ENCODE measurements around the gene SLC12A2.

The SLC12A2 gene

GRCh38 chr5:128202320-128202719, 118.8 kb downstream of the SLC12A2 start:
- TF ChIP-seq CTCF (IDR thresholded peaks at IDR 0.05; ENCODE audit: low read depth, low read length, missing control alignments): no peak
- no peak overlapping the region for H3K4me3 ChIP-seq (ENCODE audit: low read depth, low read length)
- no peak for DNase-seq (ENCODE audit: low read depth)
- in situ Hi-C loops (cut with HindIII; ENCODE audit: low sequenced_read_pairs): loop anchor here (25.0 kb wide), 2 partner anchors 285 to 635 kb away; no protein-coding TSS in a partner anchor

DNA sequence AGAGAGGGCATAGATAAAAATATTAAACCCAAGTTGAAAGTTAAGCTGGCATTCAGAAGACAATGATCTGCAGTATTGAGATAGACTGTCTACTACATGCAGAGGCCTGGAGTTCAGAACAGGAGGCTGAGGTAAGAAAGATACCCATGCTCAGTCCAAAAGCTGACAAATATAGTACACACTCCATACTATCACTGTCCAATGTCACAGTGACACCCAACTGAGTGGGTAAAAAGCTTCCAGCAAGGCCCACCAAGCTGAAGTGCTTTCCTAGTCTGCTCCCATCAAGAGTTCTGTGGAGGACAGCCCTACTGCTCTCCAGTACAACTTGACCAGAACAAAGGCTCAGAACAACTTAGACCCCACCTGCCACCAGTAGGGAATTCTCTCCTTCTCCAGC, 124.9 kb downstream of the SLC12A2 start:
- in situ Hi-C loops (cut with HindIII; ENCODE audit: low sequenced_read_pairs): loop anchor here (25.0 kb wide), 2 partner anchors 279 to 629 kb away; no protein-coding TSS in a partner anchor
- TF ChIP-seq CTCF (IDR thresholded peaks at IDR 0.05; ENCODE audit: low read depth, low read length, missing control alignments): no peak
- no peak overlapping the region for H3K4me3 ChIP-seq (ENCODE audit: low read depth, low read length)
- no peak for DNase-seq (ENCODE audit: low read depth)

DNA sequence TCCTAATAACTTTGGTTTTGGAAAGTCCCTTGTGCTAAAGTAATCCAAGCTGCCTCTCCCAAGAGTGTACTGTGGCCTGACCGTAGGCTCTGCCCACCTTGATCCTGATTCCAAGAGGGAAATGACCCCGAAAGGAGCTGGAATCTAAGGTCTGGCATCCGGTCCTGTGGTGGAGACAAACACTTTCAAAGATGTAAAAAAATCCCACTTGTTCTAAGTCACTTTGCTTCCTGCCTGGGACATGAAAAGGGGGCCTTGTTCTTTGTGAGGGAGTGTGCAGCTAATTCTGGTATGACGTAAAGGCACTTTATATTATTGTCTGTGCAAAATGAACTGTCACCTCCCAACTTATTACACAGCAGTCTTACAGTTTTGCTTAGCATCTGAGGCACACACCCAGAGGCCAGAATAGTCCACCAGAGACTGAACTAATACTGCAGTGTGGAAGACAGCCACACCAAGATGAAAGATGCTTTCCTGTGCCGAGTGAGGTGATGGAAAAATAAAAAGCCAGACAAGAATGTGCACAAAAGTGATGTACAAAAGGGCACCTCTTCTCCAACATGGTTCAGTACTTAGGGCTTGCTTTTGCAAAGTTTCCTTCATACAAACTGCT, 128.7 kb downstream of the SLC12A2 start:
- no peak for DNase-seq (ENCODE audit: low read depth)
- no peak for TF ChIP-seq CTCF (IDR thresholded peaks at IDR 0.05; ENCODE audit: low read depth, low read length, missing control alignments)
- H3K4me3 ChIP-seq (ENCODE audit: low read depth, low read length): no peak overlapping the region
- in situ Hi-C loops (cut with HindIII; ENCODE audit: low sequenced_read_pairs): loop anchor here (25.0 kb wide), 2 partner anchors 275 to 625 kb away; no protein-coding TSS in a partner anchor

- peak; percentile 80 for DNase-seq (ENCODE audit: low read depth)
- in situ Hi-C loops (cut with HindIII; ENCODE audit: low sequenced_read_pairs): loop anchor here (25.0 kb wide), 2 partner anchors 274 to 624 kb away; no protein-coding TSS in a partner anchor
- TF ChIP-seq CTCF (IDR thresholded peaks at IDR 0.05; ENCODE audit: low read depth, low read length, missing control alignments): peak; percentile 72
- no peak overlapping the region for H3K4me3 ChIP-seq (ENCODE audit: low read depth, low read length)
Measured at GRCh38 chr5:128213340-128213739, 129.8 kb downstream of the SLC12A2 start.

GRCh38 chr5:128213833-128214232, 130.3 kb downstream of the SLC12A2 start:
- DNase-seq (ENCODE audit: low read depth): no peak
- in situ Hi-C loops (cut with HindIII; ENCODE audit: low sequenced_read_pairs): loop anchor here (25.0 kb wide), 2 partner anchors 273 to 623 kb away; no protein-coding TSS in a partner anchor
- no peak for TF ChIP-seq CTCF (IDR thresholded peaks at IDR 0.05; ENCODE audit: low read depth, low read length, missing control alignments)
- H3K4me3 ChIP-seq (ENCODE audit: low read depth, low read length): no peak overlapping the region

DNA sequence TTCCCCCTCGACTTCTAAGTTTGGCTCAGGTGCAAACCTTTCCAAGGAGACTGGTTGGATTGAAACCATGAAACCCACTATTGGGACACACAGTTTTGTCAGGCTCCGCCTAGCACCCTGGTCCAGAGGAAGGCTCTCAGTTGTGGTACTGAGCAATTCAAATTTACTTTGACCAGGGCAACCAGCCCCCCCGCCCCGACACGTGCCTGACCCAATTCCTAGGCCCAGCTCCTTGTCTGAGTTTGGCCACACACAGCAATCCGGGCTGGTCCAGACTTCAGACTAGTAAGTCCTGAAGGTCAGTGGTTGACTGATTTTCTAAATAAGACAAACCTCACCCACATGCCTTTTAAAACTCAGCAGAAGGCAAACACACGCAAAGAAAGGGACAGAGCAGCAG, 132.7 kb downstream of the SLC12A2 start:
- in situ Hi-C loops (cut with HindIII; ENCODE audit: low sequenced_read_pairs): loop anchor here (25.0 kb wide), 2 partner anchors 271 to 621 kb away; no protein-coding TSS in a partner anchor
- DNase-seq (ENCODE audit: low read depth): no peak
- no peak for TF ChIP-seq CTCF (IDR thresholded peaks at IDR 0.05; ENCODE audit: low read depth, low read length, missing control alignments)

More for the DNA sequence above, 132.7 kb downstream of the SLC12A2 start:
- no peak overlapping the region for H3K4me3 ChIP-seq (ENCODE audit: low read depth, low read length)
